Transverse colon (tissue), 4 donors: ENCODE measurements around the gene KCTD2. TPM values are rescaled to one million over a fixed set of nuclear protein-coding genes. Genes with fewer than 3 reads are reported as not detected.

Source experiments
- DNase-seq: peaks from one replicate; pipeline ENCODE4 v3.0.0-alpha.2; 2019
- H3K27ac ChIP-seq, 4 donors: fragments of 200-600 bp; sonication (generic); 2 replicates each; pipeline ENCODE4 v1.5.1; 2016 to 2018; ENCODE audit warnings: inconsistent platforms in 4 of 4
- H3K27me3 ChIP-seq: fragments of 200-600 bp; sonication (generic); 2 replicates; pipeline ENCODE4 v1.5.1; 2017; ENCODE audit warnings: inconsistent platforms
- H3K36me3 ChIP-seq, 4 donors: fragments of 200-600 bp; sonication (generic); 2 replicates each; pipeline ENCODE4 v1.5.1; 2017 to 2019; ENCODE audit warnings: inconsistent platforms in 4 of 4
- H3K4me1 ChIP-seq, 4 donors: fragments of 200-600 bp; sonication (generic); 2 replicates each; pipeline ENCODE4 v1.5.1; 2017 to 2020; ENCODE audit warnings: inconsistent platforms in 4 of 4
- H3K4me3 ChIP-seq, 4 donors: fragments of 200-600 bp; sonication (generic); 1 replicate in 1 of 4; 2 replicates in 3 of 4; pipeline versions ENCODE4 v1.5.1 to v1.6.1; 2017 to 2019; ENCODE audit warnings: inconsistent platforms in 4 of 4
- H3K9me3 ChIP-seq, 2 donors: fragments of 200-600 bp; sonication (generic); 2 replicates each; pipeline ENCODE4 v1.5.1; 2017 to 2019; ENCODE audit warnings: inconsistent platforms in 2 of 2
- EP300 ChIP-seq: sonication (generic); formaldehyde crosslinking; IDR thresholded peaks from one replicate; pipeline ENCODE4 v1.6.1; 2017; ENCODE audit warnings: antibody characterized with exemption, low read depth
- POLR2A ChIP-seq: fragments of 450-650 bp; IDR thresholded peaks from one replicate; pipeline ENCODE4 v1.6.1; 2016; ENCODE audit warnings: antibody characterized with exemption, mild to moderate bottlenecking, moderate library complexity
- POLR2AphosphoS5 ChIP-seq, 3 donors: sonication (generic); formaldehyde crosslinking; IDR thresholded peaks; one replicate each; pipeline ENCODE4 v1.6.1; 2016; ENCODE audit warnings: antibody characterized with exemption in 3 of 3
- WGBS, 2 donors: methylation state at CpG; one replicate each; pipeline ENCODE4 v1.1.5; 2018; ENCODE audit warnings: low coverage in 1 of 2; 5-methylcytosine and 5-hydroxymethylcytosine counted together
- in situ Hi-C, 4 donors: fragments of 200-750 bp; cut with MboI; loops; one replicate each; pipeline versions ENCODE4 v1.15.0 to v1.15.1; 2017; ENCODE audit warnings: low sequenced_read_pairs in 3 of 4, low pct_ligation_motif_present in 1 of 4, low pct_unique_long_range_greater_than_20kb in 1 of 4
- intact Hi-C: fragments of 100-400 bp; cut with DNase I; formaldehyde crosslinking; loops from one replicate; pipeline ENCODE4 v1.15.1; 2023; ENCODE audit warnings: low total_unique reads
- small RNA-seq, 4 donors: library from RNA; depleted of rRNA; stranded (forward); fragments of <200 nt; gene quantifications; one replicate each; pipeline ENCODE3, GENCODE V24; 2016
- total RNA-seq, 4 donors: library from RNA; depleted of rRNA; stranded (reverse); fragments of >200 nt; gene quantifications; one replicate each; pipeline ENCODE4 v1.1.0, GENCODE V29; 2016
- TF ChIP-seq, protein P1 (sequence below), 5 experiments: fragments of 200-600 bp in 3 of 5; fragments of 450-650 bp in 2 of 5; sonication (generic) in 3 of 5; IDR thresholded peaks; 1 replicate in 2 of 5; 2 replicates in 3 of 5; pipeline ENCODE4 v1.5.1; 2016 to 2017; ENCODE audit warnings: antibody characterized with exemption in 5 of 5, inconsistent platforms in 3 of 5, mild to moderate bottlenecking in 2 of 5, moderate library complexity in 1 of 5

The KCTD2 gene
- total RNA-seq, 4 donors from 2014 or later, result 14.5 to 24.7 (median 19.7) TPM

DNA sequence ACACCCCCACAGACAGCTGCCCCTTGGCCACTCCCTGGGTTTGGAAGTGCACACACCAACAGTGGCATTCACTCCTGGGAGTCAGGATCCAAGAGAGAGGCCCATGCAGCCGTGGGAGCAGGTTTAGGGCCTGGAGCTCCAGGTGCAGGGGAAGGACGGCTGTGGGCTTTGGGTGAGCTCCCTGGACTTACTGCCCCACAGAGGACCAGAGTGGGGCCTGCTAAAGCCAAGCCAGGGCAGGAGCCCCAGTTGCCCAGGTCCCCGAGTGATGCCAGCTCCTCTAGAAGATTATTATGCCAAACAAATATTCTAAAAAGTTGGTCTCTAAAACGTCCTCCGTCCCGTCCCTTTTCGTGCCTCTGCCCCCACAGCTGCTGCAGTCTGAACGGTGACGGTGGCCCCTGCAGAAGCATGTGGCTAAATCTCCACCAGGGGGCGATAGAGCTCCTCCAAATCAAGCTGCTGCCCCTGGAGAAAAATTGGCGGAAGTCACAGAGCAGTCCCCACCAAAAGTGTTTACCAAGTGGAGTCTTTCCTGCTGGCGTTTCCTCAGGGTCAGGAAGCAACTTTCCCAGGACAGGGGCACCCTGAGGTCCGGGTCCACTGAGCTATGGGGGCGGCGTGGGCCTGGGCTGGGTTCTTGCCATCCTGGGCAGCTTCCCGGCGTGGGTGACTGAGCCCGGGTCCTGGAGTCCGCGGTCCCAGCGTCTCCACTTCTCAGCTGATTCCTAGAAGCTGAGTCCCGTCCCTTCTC lies 67.0 kb downstream of the KCTD2 start:
- Histone ChIP-seq H3K4me1 (peaks cover 12 to 67% (median 37%) of the 10 kb centered on the region in 4 donors), H3K9me3 (no peaks in the 10 kb centered on the region), H3K4me3 (peak overlapping the region; percentile 24 to 61 (median 44)), H3K27ac (peak overlapping the region; percentile 85 to 94 (median 88)), H3K36me3 (no peaks in the 10 kb centered on the region), H3K27me3 (no peaks in the 10 kb centered on the region)
- DNase-seq, result peak; percentile 94
- TF ChIP-seq POLR2AphosphoS5 (IDR thresholded peaks at IDR 0.05) (peak in 1 of 3 donors; percentile 47), EP300 (no peak), POLR2A (peak; percentile 42)
- TF ChIP-seq, protein P1, sequence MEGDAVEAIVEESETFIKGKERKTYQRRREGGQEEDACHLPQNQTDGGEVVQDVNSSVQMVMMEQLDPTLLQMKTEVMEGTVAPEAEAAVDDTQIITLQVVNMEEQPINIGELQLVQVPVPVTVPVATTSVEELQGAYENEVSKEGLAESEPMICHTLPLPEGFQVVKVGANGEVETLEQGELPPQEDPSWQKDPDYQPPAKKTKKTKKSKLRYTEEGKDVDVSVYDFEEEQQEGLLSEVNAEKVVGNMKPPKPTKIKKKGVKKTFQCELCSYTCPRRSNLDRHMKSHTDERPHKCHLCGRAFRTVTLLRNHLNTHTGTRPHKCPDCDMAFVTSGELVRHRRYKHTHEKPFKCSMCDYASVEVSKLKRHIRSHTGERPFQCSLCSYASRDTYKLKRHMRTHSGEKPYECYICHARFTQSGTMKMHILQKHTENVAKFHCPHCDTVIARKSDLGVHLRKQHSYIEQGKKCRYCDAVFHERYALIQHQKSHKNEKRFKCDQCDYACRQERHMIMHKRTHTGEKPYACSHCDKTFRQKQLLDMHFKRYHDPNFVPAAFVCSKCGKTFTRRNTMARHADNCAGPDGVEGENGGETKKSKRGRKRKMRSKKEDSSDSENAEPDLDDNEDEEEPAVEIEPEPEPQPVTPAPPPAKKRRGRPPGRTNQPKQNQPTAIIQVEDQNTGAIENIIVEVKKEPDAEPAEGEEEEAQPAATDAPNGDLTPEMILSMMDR (IDR thresholded peaks at IDR 0.05), result peak; percentile 94 to 99 (median 96)
- in situ Hi-C loops (loop anchor here (10.0 kb wide), 2 partner anchors 61 to 91 kb away; partner anchors contain the start of gene NUP85 (in 1 of the 4)), intact Hi-C loops (loop anchor here (5.0 to 10.0 kb wide), 3 partner anchors 58 to 291 kb away; partner anchors contain the start of gene GRB2)
- 0 to 1% methylated on average over 4 to 22 of the region's 22 CpGs for WGBS, 2 donors

DNA sequence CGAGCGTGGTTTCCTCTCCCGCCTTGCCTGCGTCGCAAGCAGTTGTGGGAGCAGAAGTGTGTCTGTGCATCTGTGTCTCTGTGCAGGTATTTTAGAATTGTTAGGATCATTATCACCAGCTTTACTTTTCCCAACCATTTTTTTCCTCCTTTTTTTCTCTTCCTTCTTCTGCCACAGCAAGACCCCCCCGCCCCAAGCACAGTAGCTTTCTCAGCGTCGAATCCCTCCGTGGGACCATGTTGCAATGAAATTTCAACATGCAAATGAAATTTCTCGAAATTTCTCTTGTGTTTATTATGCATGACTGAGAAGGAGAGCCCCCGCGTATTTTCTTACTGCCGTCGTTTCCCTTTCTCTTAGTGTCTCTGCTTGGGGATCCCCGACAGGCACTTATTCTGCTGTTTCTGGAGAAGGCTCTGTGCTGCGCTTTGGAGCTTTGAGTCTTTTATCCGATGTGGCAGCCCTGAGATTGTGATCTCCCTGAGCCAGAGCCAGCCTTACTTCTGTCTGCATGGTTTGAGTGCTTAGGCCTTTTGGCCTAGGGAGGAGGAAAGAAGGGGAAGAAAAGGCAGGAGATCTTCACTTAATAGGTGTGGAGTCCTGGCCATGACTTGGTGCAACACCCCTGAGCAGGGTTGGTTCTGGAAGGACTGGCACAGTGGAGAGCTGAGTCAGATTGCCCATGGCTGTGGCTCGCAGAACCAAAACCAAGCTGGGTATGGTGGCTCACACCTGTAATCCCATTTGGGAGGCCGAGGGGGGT lies 67.7 kb downstream of the KCTD2 start:
- Histone ChIP-seq H3K9me3 (no peaks in the 10 kb centered on the region), H3K27ac (peak overlapping the region; percentile 85 to 94 (median 88)), H3K27me3 (no peaks in the 10 kb centered on the region), H3K4me3 (peak overlapping the region; percentile 24 to 61 (median 44)), H3K36me3 (no peaks in the 10 kb centered on the region), H3K4me1 (peaks cover 8 to 63% (median 32%) of the 10 kb centered on the region in 4 donors)
- TF ChIP-seq POLR2AphosphoS5 (IDR thresholded peaks at IDR 0.05) (no peak), EP300 (no peak), POLR2A (no peak)
- TF ChIP-seq, protein P1 (IDR thresholded peaks at IDR 0.05), result no peak
- no peak for DNase-seq
- 28 to 53% methylated on average over 12 to 18 of the region's 19 CpGs for WGBS, 2 donors
- intact Hi-C loops (loop anchor here (5.0 to 10.0 kb wide), 3 partner anchors 58 to 290 kb away; partner anchors contain the start of gene GRB2), in situ Hi-C loops (loop anchor here (10.0 kb wide), 2 partner anchors 60 to 90 kb away; partner anchors contain the start of gene NUP85 (in 1 of the 4))

Small RNAs within 50 kb of the gene (small RNA-seq; reads per million reads assigned to genes)
- gene AC111186.1, result 0 to 0.12 (median 0) reads per million in 4 donors
- 0 reads per million in 4 donors for gene RF00019
- gene RN7SL573P, result 0 reads per million in 4 donors
- 0 reads per million in 4 donors for gene RNU6-362P

Other genes starting within 250 kb of the KCTD2 start
- gene GRIN2C, start 187.3 kb upstream of the KCTD2 start, total RNA-seq, result under 1 TPM in 2 of 4 donors, not detected in 2; 0.27 to 0.40 TPM
- gene FDXR, start 174.2 kb upstream of the KCTD2 start, total RNA-seq, result 10 to 100 TPM in 2 of 4 donors, 1 to 10 TPM in 2; 5.8 to 16.2 (median 10.4) TPM
- 10 to 100 TPM in 1 of 4 donors, 1 to 10 TPM in 1, under 1 TPM in 1, not detected in 1; 0.64 to 25.8 (median 3.7) TPM for gene FADS6, start 153.6 kb upstream of the KCTD2 start, total RNA-seq
- under 1 TPM in 2 of 4 donors, not detected in 2; 0.27 to 0.32 TPM for gene USH1G, start 124.0 kb upstream of the KCTD2 start, total RNA-seq
- 10 to 100 TPM in 3 of 4 donors, 1 to 10 TPM in 1; 3.4 to 99.1 (median 62.6) TPM for gene OTOP2, start 123.0 kb upstream of the KCTD2 start, total RNA-seq
- gene OTOP3, start 111.3 kb upstream of the KCTD2 start, total RNA-seq, result 1 to 10 TPM in 2 of 4 donors, not detected in 2; 1.6 to 3.8 TPM
- gene HID1, start 74.5 kb upstream of the KCTD2 start, total RNA-seq, result 100 to 1,000 TPM in 1 of 4 donors, 10 to 100 TPM in 3; 30.2 to 221 (median 50.7) TPM
- gene CDR2L, start 59.6 kb upstream of the KCTD2 start, total RNA-seq, result 1 to 10 TPM; 2.0 to 5.6 (median 3.6) TPM
- 10 to 100 TPM in 2 of 4 donors, under 1 TPM in 1, not detected in 1; 1.00 to 41.3 (median 37.4) TPM for gene MRPL58, start 34.6 kb upstream of the KCTD2 start, total RNA-seq
- 100 to 1,000 TPM in 3 of 4 donors, 10 to 100 TPM in 1; 75.2 to 373 (median 245) TPM for gene ATP5PD, start 256 bp upstream of the KCTD2 start, total RNA-seq
- gene SLC16A5, start 40.7 kb downstream of the KCTD2 start, total RNA-seq, result 10 to 100 TPM; 65.9 to 94.6 (median 79.5) TPM
- gene ARMC7, start 62.7 kb downstream of the KCTD2 start, total RNA-seq, result 10 to 100 TPM in 3 of 4 donors, 1 to 10 TPM in 1; 8.2 to 41.1 (median 21.4) TPM
- 100 to 1,000 TPM; 162 to 247 (median 208) TPM for gene NT5C, start 84.5 kb downstream of the KCTD2 start, total RNA-seq
- 100 to 1,000 TPM in 3 of 4 donors, 10 to 100 TPM in 1; 61.7 to 293 (median 219) TPM for gene JPT1, start 107.3 kb downstream of the KCTD2 start, total RNA-seq
- 10 to 100 TPM in 3 of 4 donors, 1 to 10 TPM in 1; 6.4 to 56.5 (median 47.9) TPM for gene SUMO2, start 135.7 kb downstream of the KCTD2 start, total RNA-seq
- 100 to 1,000 TPM in 1 of 4 donors, 10 to 100 TPM in 3; 13.1 to 204 (median 31.8) TPM for gene NUP85, start 158.5 kb downstream of the KCTD2 start, total RNA-seq
- 100 to 1,000 TPM in 1 of 4 donors, 10 to 100 TPM in 3; 36.2 to 134 (median 59.0) TPM for gene GGA3, start 214.4 kb downstream of the KCTD2 start, total RNA-seq
- gene MRPS7, start 214.7 kb downstream of the KCTD2 start, total RNA-seq, result 10 to 100 TPM; 27.1 to 54.0 (median 37.4) TPM
- gene MIF4GD, start 224.0 kb downstream of the KCTD2 start, total RNA-seq, result 10 to 100 TPM in 3 of 4 donors, 1 to 10 TPM in 1; 9.0 to 44.0 (median 28.6) TPM
- 10 to 100 TPM; 12.6 to 49.6 (median 20.7) TPM for gene SLC25A19, start 242.2 kb downstream of the KCTD2 start, total RNA-seq